ENCODE measurements around the gene SLC17A7.
A peak's percentile ranks its signal among the peaks of the same experiment; 100 is the strongest.

SLC17A7 gene

DNA sequence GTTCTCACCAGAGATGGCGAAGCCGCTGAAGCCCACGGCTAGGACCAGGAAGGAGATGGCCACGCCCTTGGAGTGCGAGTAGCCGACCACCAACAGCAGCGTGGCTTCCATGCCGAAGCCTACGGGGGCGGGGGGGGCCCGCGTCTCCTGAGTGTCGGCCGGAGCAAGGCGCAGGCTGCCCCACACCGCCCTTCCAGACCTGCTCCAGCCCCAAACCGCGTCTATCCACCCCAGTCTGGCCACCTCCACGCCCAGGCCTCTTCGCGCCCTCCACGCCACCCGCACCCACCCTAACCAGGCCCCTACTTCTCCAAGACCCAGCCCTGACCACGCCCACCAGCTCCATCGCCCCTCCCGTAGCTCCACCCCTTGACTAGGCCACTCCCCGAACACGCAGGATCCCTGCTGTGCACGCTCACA is 10.0 kb downstream of the SLC17A7 start (continued):
- no peak for TF ChIP-seq ZNF169 (tag by site-specific recombination; IDR thresholded peaks at IDR 0.05)
- peak; percentile 65 for TF ChIP-seq KLF9 (tag by site-specific recombination; IDR thresholded peaks at IDR 0.05; ENCODE audit: low read depth)

DNA sequence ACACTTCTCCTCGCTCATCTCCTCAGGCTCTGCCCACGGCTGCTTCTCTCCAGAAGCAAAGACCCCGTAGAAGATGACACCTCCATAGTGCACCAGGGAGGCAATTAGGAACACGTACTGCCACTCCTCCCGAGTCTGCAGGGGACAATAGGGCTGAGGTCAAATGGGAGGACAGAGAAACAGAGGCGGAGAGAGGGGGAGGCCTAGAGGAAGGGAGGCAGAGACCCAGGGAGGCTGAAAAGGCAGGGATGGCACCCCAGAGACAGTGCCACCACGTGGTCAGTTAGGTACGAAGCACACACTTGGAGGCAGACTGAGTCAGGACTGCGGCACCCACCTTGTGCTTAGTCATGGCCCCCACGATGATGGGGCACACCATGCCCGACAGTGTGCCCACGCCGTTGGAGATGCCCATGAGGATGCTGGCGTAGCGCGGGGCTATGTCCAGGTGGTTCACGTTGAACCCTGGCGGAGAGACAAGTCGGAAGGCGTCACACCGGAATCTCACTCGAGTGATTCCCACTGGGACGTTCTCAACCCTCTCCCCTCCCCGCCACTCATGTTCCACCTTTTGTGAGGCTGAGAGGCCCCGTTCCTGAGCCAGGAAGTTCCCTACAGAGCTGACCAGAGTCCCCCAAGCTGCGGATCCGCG is 10.5 kb downstream of the SLC17A7 start:
- H3K27ac ChIP-seq (ENCODE audit: extremely low read depth, low read depth, low read length), result no peak overlapping the region
- no peak overlapping the region for H3K4me3 ChIP-seq (ENCODE audit: low read depth, low read length)
- ChIA-PET CTCF (interaction anchor here (0.7 to 1.9 kb wide), 5 partner anchors 10 to 1320 kb away, joined by 3 to 11 read pairs (median 4); partner anchors contain the start of genes PLA2G4C and SLC17A7), POLR2A (no interaction called here)
- TF ChIP-seq ZNF140 (tag by site-specific recombination; IDR thresholded peaks at IDR 0.05), result no peak
- TF ChIP-seq, protein P1, sequence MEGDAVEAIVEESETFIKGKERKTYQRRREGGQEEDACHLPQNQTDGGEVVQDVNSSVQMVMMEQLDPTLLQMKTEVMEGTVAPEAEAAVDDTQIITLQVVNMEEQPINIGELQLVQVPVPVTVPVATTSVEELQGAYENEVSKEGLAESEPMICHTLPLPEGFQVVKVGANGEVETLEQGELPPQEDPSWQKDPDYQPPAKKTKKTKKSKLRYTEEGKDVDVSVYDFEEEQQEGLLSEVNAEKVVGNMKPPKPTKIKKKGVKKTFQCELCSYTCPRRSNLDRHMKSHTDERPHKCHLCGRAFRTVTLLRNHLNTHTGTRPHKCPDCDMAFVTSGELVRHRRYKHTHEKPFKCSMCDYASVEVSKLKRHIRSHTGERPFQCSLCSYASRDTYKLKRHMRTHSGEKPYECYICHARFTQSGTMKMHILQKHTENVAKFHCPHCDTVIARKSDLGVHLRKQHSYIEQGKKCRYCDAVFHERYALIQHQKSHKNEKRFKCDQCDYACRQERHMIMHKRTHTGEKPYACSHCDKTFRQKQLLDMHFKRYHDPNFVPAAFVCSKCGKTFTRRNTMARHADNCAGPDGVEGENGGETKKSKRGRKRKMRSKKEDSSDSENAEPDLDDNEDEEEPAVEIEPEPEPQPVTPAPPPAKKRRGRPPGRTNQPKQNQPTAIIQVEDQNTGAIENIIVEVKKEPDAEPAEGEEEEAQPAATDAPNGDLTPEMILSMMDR (tag by site-specific recombination; IDR thresholded peaks at IDR 0.05), result peak; percentile 76
- TF ChIP-seq ZNF10 (tag by site-specific recombination; IDR thresholded peaks at IDR 0.05), result peak; percentile 32; the same call in 1 of the 2 replicates
- peak; percentile 13; the same call in 1 of the 2 replicates for TF ChIP-seq GLIS1 (tag by site-specific recombination; IDR thresholded peaks at IDR 0.05)
- 0 out of 2 replicates have a peak, but pooled peaks have one; percentile 15 for TF ChIP-seq ZFHX2 (tag by site-specific recombination; conservative IDR thresholded peaks at IDR 0.05)
- TF ChIP-seq, protein P2, sequence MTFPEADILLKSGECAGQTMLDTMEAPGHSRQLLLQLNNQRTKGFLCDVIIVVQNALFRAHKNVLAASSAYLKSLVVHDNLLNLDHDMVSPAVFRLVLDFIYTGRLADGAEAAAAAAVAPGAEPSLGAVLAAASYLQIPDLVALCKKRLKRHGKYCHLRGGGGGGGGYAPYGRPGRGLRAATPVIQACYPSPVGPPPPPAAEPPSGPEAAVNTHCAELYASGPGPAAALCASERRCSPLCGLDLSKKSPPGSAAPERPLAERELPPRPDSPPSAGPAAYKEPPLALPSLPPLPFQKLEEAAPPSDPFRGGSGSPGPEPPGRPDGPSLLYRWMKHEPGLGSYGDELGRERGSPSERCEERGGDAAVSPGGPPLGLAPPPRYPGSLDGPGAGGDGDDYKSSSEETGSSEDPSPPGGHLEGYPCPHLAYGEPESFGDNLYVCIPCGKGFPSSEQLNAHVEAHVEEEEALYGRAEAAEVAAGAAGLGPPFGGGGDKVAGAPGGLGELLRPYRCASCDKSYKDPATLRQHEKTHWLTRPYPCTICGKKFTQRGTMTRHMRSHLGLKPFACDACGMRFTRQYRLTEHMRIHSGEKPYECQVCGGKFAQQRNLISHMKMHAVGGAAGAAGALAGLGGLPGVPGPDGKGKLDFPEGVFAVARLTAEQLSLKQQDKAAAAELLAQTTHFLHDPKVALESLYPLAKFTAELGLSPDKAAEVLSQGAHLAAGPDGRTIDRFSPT (tag by site-specific recombination; IDR thresholded peaks at IDR 0.05), result peak; percentile 72; the same call in 1 of the 2 replicates
- TF ChIP-seq, protein P3, sequence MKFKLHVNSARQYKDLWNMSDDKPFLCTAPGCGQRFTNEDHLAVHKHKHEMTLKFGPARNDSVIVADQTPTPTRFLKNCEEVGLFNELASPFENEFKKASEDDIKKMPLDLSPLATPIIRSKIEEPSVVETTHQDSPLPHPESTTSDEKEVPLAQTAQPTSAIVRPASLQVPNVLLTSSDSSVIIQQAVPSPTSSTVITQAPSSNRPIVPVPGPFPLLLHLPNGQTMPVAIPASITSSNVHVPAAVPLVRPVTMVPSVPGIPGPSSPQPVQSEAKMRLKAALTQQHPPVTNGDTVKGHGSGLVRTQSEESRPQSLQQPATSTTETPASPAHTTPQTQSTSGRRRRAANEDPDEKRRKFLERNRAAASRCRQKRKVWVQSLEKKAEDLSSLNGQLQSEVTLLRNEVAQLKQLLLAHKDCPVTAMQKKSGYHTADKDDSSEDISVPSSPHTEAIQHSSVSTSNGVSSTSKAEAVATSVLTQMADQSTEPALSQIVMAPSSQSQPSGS (tag by site-specific recombination; IDR thresholded peaks at IDR 0.05; ENCODE audit: low read depth), result no peak
- no peak for TF ChIP-seq IKZF3 (tag by site-specific recombination; IDR thresholded peaks at IDR 0.05)
- TF ChIP-seq, protein P4, sequence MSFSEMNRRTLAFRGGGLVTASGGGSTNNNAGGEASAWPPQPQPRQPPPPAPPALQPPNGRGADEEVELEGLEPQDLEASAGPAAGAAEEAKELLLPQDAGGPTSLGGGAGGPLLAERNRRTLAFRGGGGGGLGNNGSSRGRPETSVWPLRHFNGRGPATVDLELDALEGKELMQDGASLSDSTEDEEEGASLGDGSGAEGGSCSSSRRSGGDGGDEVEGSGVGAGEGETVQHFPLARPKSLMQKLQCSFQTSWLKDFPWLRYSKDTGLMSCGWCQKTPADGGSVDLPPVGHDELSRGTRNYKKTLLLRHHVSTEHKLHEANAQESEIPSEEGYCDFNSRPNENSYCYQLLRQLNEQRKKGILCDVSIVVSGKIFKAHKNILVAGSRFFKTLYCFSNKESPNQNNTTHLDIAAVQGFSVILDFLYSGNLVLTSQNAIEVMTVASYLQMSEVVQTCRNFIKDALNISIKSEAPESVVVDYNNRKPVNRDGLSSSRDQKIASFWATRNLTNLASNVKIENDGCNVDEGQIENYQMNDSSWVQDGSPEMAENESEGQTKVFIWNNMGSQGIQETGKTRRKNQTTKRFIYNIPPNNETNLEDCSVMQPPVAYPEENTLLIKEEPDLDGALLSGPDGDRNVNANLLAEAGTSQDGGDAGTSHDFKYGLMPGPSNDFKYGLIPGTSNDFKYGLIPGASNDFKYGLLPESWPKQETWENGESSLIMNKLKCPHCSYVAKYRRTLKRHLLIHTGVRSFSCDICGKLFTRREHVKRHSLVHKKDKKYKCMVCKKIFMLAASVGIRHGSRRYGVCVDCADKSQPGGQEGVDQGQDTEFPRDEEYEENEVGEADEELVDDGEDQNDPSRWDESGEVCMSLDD (tag by site-specific recombination; IDR thresholded peaks at IDR 0.05), result 0 out of 2 replicates have a peak, but pooled peaks have one; percentile 50
- no peak for TF ChIP-seq WT1 (tag by site-specific recombination; IDR thresholded peaks at IDR 0.05)
- H3K9me3 ChIP-seq (ENCODE audit: control insufficient read depth, insufficient read depth, low read depth, low read length), result no peaks in the 10 kb centered on the region
- no peaks in the 10 kb centered on the region for H3K36me3 ChIP-seq (ENCODE audit: control insufficient read depth in 2 of 2, insufficient read depth in 1 of 2, low read length in 2 of 2)
- H3K4me1 ChIP-seq (ENCODE audit: control insufficient read depth, insufficient read depth, low read length), result no peaks in the 10 kb centered on the region

DNA sequence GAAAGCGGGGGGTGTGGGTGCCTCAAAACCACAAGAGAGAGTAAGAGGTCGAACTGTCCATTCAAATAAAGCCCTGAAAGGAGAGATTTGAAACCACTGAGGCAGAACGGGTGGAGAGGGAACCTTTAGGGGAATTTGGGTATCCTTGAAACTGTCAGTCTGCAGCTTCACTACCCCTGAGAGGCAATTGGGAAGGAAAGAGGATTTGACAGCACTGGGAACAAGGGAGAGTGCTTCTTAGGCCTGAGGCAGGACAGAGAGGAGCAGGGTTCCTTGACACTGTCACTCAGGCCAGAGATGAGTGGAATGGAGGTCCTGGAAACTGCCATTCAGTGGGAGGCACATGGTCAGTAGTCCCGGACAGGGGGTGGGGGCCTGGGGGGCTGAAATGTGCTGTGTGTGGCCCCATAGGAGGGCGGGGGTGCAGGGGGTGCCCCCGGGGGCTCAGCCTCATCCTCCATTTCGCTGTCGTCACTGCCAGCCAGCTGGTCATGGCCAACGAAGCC is 11.1 kb downstream of the SLC17A7 start:
- Histone ChIP-seq H3K27ac (ENCODE audit: extremely low read depth, low read depth, low read length) (no peak overlapping the region), H3K4me3 (ENCODE audit: low read depth, low read length) (no peak overlapping the region), H3K36me3 (ENCODE audit: control insufficient read depth in 2 of 2, insufficient read depth in 1 of 2, low read length in 2 of 2) (no peaks in the 10 kb centered on the region), H3K4me1 (ENCODE audit: control insufficient read depth, insufficient read depth, low read length) (no peaks in the 10 kb centered on the region), H3K9me3 (ENCODE audit: control insufficient read depth, insufficient read depth, low read depth, low read length) (no peaks in the 10 kb centered on the region)
- ChIA-PET POLR2A (no interaction called here), CTCF (interaction anchor here (0.5 to 1.9 kb wide), 6 partner anchors 11 to 272 kb away, joined by 3 to 11 read pairs (median 5); partner anchors contain the start of gene SLC17A7)
- no peak for TF ChIP-seq ZNF560 (tag by site-specific recombination; IDR thresholded peaks at IDR 0.05; ENCODE audit: borderline replicate concordance)
- TF ChIP-seq ZNF521 (tag by site-specific recombination; IDR thresholded peaks at IDR 0.05), result no peak
- TF ChIP-seq GLIS1 (tag by site-specific recombination; IDR thresholded peaks at IDR 0.05), result peak; percentile 21; the same call in 1 of the 2 replicates
- TF ChIP-seq ZNF548 (tag by site-specific recombination; IDR thresholded peaks at IDR 0.05), result no peak
- TF ChIP-seq, protein P5, sequence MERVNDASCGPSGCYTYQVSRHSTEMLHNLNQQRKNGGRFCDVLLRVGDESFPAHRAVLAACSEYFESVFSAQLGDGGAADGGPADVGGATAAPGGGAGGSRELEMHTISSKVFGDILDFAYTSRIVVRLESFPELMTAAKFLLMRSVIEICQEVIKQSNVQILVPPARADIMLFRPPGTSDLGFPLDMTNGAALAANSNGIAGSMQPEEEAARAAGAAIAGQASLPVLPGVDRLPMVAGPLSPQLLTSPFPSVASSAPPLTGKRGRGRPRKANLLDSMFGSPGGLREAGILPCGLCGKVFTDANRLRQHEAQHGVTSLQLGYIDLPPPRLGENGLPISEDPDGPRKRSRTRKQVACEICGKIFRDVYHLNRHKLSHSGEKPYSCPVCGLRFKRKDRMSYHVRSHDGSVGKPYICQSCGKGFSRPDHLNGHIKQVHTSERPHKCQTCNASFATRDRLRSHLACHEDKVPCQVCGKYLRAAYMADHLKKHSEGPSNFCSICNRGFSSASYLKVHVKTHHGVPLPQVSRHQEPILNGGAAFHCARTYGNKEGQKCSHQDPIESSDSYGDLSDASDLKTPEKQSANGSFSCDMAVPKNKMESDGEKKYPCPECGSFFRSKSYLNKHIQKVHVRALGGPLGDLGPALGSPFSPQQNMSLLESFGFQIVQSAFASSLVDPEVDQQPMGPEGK (tag by site-specific recombination; IDR thresholded peaks at IDR 0.05), result 0 out of 2 replicates have a peak, but pooled peaks have one; percentile 18
- no peak for TF ChIP-seq ZNF37A (tag by site-specific recombination; IDR thresholded peaks at IDR 0.05)
- no peak for TF ChIP-seq ZNF174 (tag by site-specific recombination; IDR thresholded peaks at IDR 0.05)
- peak; percentile 35; the same call in 1 of the 2 replicates for TF ChIP-seq ZNF585B (tag by site-specific recombination; IDR thresholded peaks at IDR 0.05)
- TF ChIP-seq ZNF510 (tag by site-specific recombination; IDR thresholded peaks at IDR 0.05; ENCODE audit: insufficient replicate concordance), result no peak
- no peak for TF ChIP-seq ZNF169 (tag by site-specific recombination; IDR thresholded peaks at IDR 0.05)

Data from HEK293 (cell line).